H9 (cell line): ENCODE results near the gene FMN1. TPM values are rescaled to one million over a fixed set of nuclear protein-coding genes. Genes with fewer than 3 reads are reported as not detected.

ENCODE experiments used
- DNase-seq: peaks from one replicate; pipeline ENCODE4 v3.0.0-alpha.2; 2017
- H2AFZ ChIP-seq: one replicate; pipeline ENCODE4 v1.6.1; 2013; ENCODE audit warnings: mild to moderate bottlenecking, low read length, control low read depth, moderate library complexity
- H2AK5ac ChIP-seq: 2 replicates; pipeline ENCODE4 v1.6.1; 2013; ENCODE audit warnings: low read length, control low read depth, mixed read lengths; ENCODE audit not compliant: insufficient read length
- H2BK120ac ChIP-seq: one replicate; pipeline ENCODE4 v1.6.1; 2013; ENCODE audit warnings: low read depth, mild to moderate bottlenecking, low read length, control low read depth, inconsistent platforms; ENCODE audit not compliant: poor library complexity, severe bottlenecking
- H2BK12ac ChIP-seq: 2 replicates; pipeline ENCODE4 v1.6.1; 2013; ENCODE audit warnings: low read length, control low read depth, mixed read lengths, low read depth; ENCODE audit not compliant: insufficient read length
- H2BK15ac ChIP-seq: 2 replicates; pipeline ENCODE4 v1.6.1; 2013; ENCODE audit warnings: low read depth, low read length, control low read depth
- H2BK20ac ChIP-seq: one replicate; pipeline ENCODE4 v1.6.1; 2013; ENCODE audit warnings: low read depth, mild to moderate bottlenecking, low read length, control low read depth, inconsistent platforms; ENCODE audit not compliant: poor library complexity, severe bottlenecking
- H2BK5ac ChIP-seq: 2 replicates; pipeline ENCODE4 v1.6.1; 2013; ENCODE audit warnings: low read length, control low read depth, mixed read lengths; ENCODE audit not compliant: insufficient read length
- H3K14ac ChIP-seq: 2 replicates; pipeline ENCODE4 v1.6.1; 2013; ENCODE audit warnings: low read length, control low read depth; ENCODE audit not compliant: insufficient read depth
- H3K18ac ChIP-seq: 2 replicates; pipeline ENCODE4 v1.6.1; 2013; ENCODE audit warnings: low read depth, mild to moderate bottlenecking, mixed read lengths, low read length, control low read depth; ENCODE audit not compliant: insufficient read length
- H3K23ac ChIP-seq: 2 replicates; pipeline ENCODE4 v1.6.1; 2013; ENCODE audit warnings: low read length, control low read depth, mixed read lengths, low read depth; ENCODE audit not compliant: insufficient read length
- H3K23me2 ChIP-seq: 2 replicates; pipeline ENCODE4 v1.6.1; 2013; ENCODE audit warnings: low read depth, mild to moderate bottlenecking, mixed read lengths, low read length, control low read depth; ENCODE audit not compliant: insufficient read length, poor library complexity, severe bottlenecking
- H3K27ac ChIP-seq: 2 replicates; pipeline ENCODE4 v1.5.1; 2013; ENCODE audit warnings: low read length, control low read depth, mixed read lengths, low read depth; ENCODE audit not compliant: insufficient read length
- H3K27me3 ChIP-seq: 2 replicates; pipeline ENCODE4 v1.6.1; 2013; ENCODE audit warnings: low read length, control low read depth, inconsistent platforms; ENCODE audit not compliant: insufficient read depth
- H3K4ac ChIP-seq: 2 replicates; pipeline ENCODE4 v1.6.1; 2013; ENCODE audit warnings: low read depth, mild to moderate bottlenecking, control low read depth, inconsistent platforms, low read length, moderate library complexity
- H3K4me1 ChIP-seq: 2 replicates; pipeline ENCODE4 v1.6.1; 2013; ENCODE audit warnings: low read length, control low read depth, inconsistent platforms; ENCODE audit not compliant: insufficient read depth
- H3K4me2 ChIP-seq: 2 replicates; pipeline ENCODE4 v1.6.1; 2013; ENCODE audit warnings: low read length, control low read depth, mixed read lengths; ENCODE audit not compliant: insufficient read length, insufficient read depth
- H3K56ac ChIP-seq: 2 replicates; pipeline ENCODE4 v1.6.1; 2013; ENCODE audit warnings: low read depth, mild to moderate bottlenecking, mixed read lengths, low read length, control low read depth; ENCODE audit not compliant: insufficient read length
- H3K79me1 ChIP-seq: 2 replicates; pipeline ENCODE4 v1.6.1; 2013; ENCODE audit warnings: low read depth, mild to moderate bottlenecking, moderate library complexity, low read length, control low read depth, inconsistent platforms; ENCODE audit not compliant: insufficient read depth, poor library complexity, severe bottlenecking
- H3K79me2 ChIP-seq: 2 replicates; pipeline ENCODE4 v1.6.1; 2013; ENCODE audit warnings: low read length, control low read depth, inconsistent platforms; ENCODE audit not compliant: insufficient read depth
- H3K9ac ChIP-seq: 2 replicates; pipeline ENCODE4 v1.6.1; 2013; ENCODE audit warnings: low read length, control low read depth, mixed read lengths; ENCODE audit not compliant: insufficient read length; ENCODE audit errors: extremely low read depth
- H3K9me3 ChIP-seq: one replicate; pipeline ENCODE4 v1.6.1; 2013; ENCODE audit warnings: low read depth, low read length, inconsistent platforms; ENCODE audit not compliant: control insufficient read depth
- H3T11ph ChIP-seq: one replicate; pipeline ENCODE4 v1.6.1; 2013; ENCODE audit warnings: mild to moderate bottlenecking, low read length, control low read depth, inconsistent platforms
- H4K20me1 ChIP-seq: one replicate; pipeline ENCODE4 v1.6.1; 2013; ENCODE audit not compliant: control insufficient read depth, insufficient read length, insufficient read depth
- H4K5ac ChIP-seq: 2 replicates; pipeline ENCODE4 v1.6.1; 2013; ENCODE audit warnings: low read depth, mild to moderate bottlenecking, mixed read lengths, low read length, control low read depth; ENCODE audit not compliant: insufficient read length
- H4K8ac ChIP-seq: replicated peaks from 2 replicates; pipeline ENCODE4 v1.6.1; 2013; ENCODE audit warnings: low read length, control low read depth, mixed read lengths, low read depth; ENCODE audit not compliant: insufficient read length
- H4K91ac ChIP-seq: 2 replicates; pipeline ENCODE4 v1.6.1; 2013; ENCODE audit warnings: low read depth, mild to moderate bottlenecking, moderate library complexity, mixed read lengths, low read length, control low read depth; ENCODE audit not compliant: insufficient read length
- H3K27ac Mint-ChIP-seq, 3 experiments: 2 replicates in 2 of 3; 3 replicates in 1 of 3; pipeline ENCODE4 v1.8.0; 2020 to 2021; ENCODE audit warnings: mixed read lengths in 3 of 3, mild to moderate bottlenecking in 1 of 3, moderate library complexity in 1 of 3
- H3K27me3 Mint-ChIP-seq: 2 replicates; pipeline ENCODE4 v1.8.0; 2021; ENCODE audit warnings: low read depth, mild to moderate bottlenecking, moderate library complexity, mixed read lengths
- H3K36me3 Mint-ChIP-seq, 3 experiments: 2 replicates in 2 of 3; 3 replicates in 1 of 3; pipeline ENCODE4 v1.8.0; 2020 to 2021; ENCODE audit warnings: low read depth in 3 of 3, mixed read lengths in 3 of 3; ENCODE audit not compliant: insufficient read depth in 1 of 3
- H3K4me1 Mint-ChIP-seq, 2 experiments: 2 replicates each; pipeline ENCODE4 v1.8.0; 2020; ENCODE audit warnings: mixed read lengths in 2 of 2
- H3K4me3 Mint-ChIP-seq, 2 experiments: 2 replicates in 1 of 2; 3 replicates in 1 of 2; pipeline ENCODE4 v1.8.0; 2020 to 2021; ENCODE audit warnings: mild to moderate bottlenecking in 2 of 2, mixed read lengths in 2 of 2, moderate library complexity in 1 of 2
- H3K9me3 Mint-ChIP-seq, 2 experiments: 2 replicates in 1 of 2; 3 replicates in 1 of 2; pipeline ENCODE4 v1.8.0; 2020; ENCODE audit warnings: mild to moderate bottlenecking in 2 of 2, mixed read lengths in 2 of 2, moderate library complexity in 1 of 2
- WGBS: extraction: QIAGEN DNeasy Blood & Tissue Kit; methylation state at CpG from one replicate; pipeline ENCODE4 v1.1.7; 2013; ENCODE audit warnings: missing lambda C conversion rate, low lambda C conversion rate, mixed read lengths; ENCODE audit not compliant: insufficient read length; ENCODE audit errors: extremely low coverage; 5-methylcytosine and 5-hydroxymethylcytosine counted together
- total RNA-seq: library from RNA; stranded (reverse); gene quantifications from 2 replicates; pipeline ENCODE4 v1.2.1, GENCODE V29; 2021
- TF ChIP-seq, protein P1 (sequence below): fragments of 200-600 bp; sonication (generic); conservative IDR thresholded peaks from 3 replicates; pipeline ENCODE4 v1.8.0; 2021; ENCODE audit warnings: antibody characterized with exemption, mild to moderate bottlenecking

The FMN1 gene
- total RNA-seq, 1 experiment from 2014 or later = 1.9 TPM

DNA sequence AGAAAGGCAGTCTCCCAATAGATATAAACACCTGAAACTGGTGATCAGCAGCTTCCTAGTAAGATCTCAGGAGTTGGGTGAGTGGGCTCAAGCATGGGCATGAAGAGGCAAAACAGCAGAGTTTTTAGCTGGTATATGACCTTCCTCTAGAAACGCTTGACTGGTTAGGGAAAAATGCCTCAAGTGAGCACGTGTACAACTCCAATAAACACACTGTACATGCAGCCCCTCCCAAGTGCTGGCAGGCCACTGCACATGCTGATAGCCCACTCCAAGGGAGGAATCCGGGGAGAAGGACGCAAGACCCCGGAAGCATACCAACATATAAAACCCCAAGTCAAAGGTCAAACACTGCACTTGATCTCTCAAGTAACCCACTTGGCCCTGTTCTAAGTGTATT is 143.0 kb downstream of the FMN1 start:
- Mint-ChIP-seq H3K36me3 (peaks cover 22 to 46% (median 41%) of the 10 kb centered on the region in 3 experiments), H3K9me3 (peaks cover 49 to 51% of the 10 kb centered on the region in 2 experiments), H3K4me1 (no peaks in the 10 kb centered on the region), H3K27me3 (peaks cover 2% of the 10 kb centered on the region), H3K27ac (no peak overlapping the region), H3K4me3 (no peak overlapping the region)
- no peak overlapping the region for H2BK20ac ChIP-seq
- H3K56ac ChIP-seq = no peak overlapping the region
- no peak overlapping the region for H2BK15ac ChIP-seq
- no peak overlapping the region for H4K91ac ChIP-seq
- H2BK120ac ChIP-seq = no peak overlapping the region
- H3K79me2 ChIP-seq = no peaks in the 10 kb centered on the region
- no peak overlapping the region for H3K4ac ChIP-seq
- WGBS = no CpG with 5 or more reads among the region's 5 CpGs
- no peak overlapping the region for H3K9ac ChIP-seq
- no peak overlapping the region for H4K8ac ChIP-seq
- H2AFZ ChIP-seq = no peak overlapping the region
- no peaks in the 10 kb centered on the region for H3K4me1 ChIP-seq
- H3K23me2 ChIP-seq = no peaks in the 10 kb centered on the region
- no peaks in the 10 kb centered on the region for H3K27me3 ChIP-seq
- H3K18ac ChIP-seq = no peak overlapping the region
- TF ChIP-seq, protein P1, sequence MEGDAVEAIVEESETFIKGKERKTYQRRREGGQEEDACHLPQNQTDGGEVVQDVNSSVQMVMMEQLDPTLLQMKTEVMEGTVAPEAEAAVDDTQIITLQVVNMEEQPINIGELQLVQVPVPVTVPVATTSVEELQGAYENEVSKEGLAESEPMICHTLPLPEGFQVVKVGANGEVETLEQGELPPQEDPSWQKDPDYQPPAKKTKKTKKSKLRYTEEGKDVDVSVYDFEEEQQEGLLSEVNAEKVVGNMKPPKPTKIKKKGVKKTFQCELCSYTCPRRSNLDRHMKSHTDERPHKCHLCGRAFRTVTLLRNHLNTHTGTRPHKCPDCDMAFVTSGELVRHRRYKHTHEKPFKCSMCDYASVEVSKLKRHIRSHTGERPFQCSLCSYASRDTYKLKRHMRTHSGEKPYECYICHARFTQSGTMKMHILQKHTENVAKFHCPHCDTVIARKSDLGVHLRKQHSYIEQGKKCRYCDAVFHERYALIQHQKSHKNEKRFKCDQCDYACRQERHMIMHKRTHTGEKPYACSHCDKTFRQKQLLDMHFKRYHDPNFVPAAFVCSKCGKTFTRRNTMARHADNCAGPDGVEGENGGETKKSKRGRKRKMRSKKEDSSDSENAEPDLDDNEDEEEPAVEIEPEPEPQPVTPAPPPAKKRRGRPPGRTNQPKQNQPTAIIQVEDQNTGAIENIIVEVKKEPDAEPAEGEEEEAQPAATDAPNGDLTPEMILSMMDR = no peak
- H3K79me1 ChIP-seq = no peaks in the 10 kb centered on the region
- no peak overlapping the region for H3K27ac ChIP-seq
- no peak overlapping the region for H2BK12ac ChIP-seq
- H4K5ac ChIP-seq = no peak overlapping the region
- H3K9me3 ChIP-seq = peaks cover 26% of the 10 kb centered on the region
- no peak for DNase-seq
- no peaks in the 10 kb centered on the region for H4K20me1 ChIP-seq
- no peak overlapping the region for H3K14ac ChIP-seq
- no peak overlapping the region for H3T11ph ChIP-seq
- H2AK5ac ChIP-seq = no peak overlapping the region
- H3K4me2 ChIP-seq = no peak overlapping the region
- H2BK5ac ChIP-seq = no peak overlapping the region
- no peak overlapping the region for H3K23ac ChIP-seq
